ENCODE data around the gene MROH7.

MROH7 gene

DNA sequence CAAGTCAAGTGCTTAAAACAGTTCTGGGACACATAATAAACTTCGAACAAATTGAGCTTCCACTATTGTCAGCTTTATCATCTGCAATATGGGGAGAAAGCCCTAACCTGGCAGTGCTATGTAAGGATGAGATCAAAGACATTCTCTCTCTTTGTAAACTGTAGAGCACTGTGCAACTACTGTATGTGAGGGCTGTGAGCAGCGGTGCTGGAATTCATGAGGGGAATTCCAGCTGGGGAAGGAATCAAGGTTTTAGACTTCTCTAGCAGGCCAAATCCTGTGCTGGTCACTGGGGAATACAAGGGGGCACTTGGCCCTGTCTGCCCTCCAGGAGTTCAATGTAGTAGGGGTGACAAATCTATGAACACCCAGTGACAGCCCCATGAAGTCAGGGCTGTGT lies 27.6 kb upstream of the MROH7 start:
- no peak for TF ChIP-seq TAF1 (IDR thresholded peaks at IDR 0.05; ENCODE audit: borderline replicate concordance, insufficient read depth, low read length)
- no peak for TF ChIP-seq POLR2AphosphoS5 (IDR thresholded peaks at IDR 0.05; ENCODE audit: low read depth, low read length)
- TF ChIP-seq SIN3A (IDR thresholded peaks at IDR 0.05; ENCODE audit: borderline replicate concordance, insufficient read depth, low read length): no peak
- TF ChIP-seq FOXP2 (optimal IDR thresholded peaks at IDR 0.05; ENCODE audit: borderline replicate concordance, extremely low read depth, extremely low read length, insufficient read depth): no peak
- TF ChIP-seq, protein P1, sequence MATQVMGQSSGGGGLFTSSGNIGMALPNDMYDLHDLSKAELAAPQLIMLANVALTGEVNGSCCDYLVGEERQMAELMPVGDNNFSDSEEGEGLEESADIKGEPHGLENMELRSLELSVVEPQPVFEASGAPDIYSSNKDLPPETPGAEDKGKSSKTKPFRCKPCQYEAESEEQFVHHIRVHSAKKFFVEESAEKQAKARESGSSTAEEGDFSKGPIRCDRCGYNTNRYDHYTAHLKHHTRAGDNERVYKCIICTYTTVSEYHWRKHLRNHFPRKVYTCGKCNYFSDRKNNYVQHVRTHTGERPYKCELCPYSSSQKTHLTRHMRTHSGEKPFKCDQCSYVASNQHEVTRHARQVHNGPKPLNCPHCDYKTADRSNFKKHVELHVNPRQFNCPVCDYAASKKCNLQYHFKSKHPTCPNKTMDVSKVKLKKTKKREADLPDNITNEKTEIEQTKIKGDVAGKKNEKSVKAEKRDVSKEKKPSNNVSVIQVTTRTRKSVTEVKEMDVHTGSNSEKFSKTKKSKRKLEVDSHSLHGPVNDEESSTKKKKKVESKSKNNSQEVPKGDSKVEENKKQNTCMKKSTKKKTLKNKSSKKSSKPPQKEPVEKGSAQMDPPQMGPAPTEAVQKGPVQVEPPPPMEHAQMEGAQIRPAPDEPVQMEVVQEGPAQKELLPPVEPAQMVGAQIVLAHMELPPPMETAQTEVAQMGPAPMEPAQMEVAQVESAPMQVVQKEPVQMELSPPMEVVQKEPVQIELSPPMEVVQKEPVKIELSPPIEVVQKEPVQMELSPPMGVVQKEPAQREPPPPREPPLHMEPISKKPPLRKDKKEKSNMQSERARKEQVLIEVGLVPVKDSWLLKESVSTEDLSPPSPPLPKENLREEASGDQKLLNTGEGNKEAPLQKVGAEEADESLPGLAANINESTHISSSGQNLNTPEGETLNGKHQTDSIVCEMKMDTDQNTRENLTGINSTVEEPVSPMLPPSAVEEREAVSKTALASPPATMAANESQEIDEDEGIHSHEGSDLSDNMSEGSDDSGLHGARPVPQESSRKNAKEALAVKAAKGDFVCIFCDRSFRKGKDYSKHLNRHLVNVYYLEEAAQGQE (IDR thresholded peaks at IDR 0.05; ENCODE audit: insufficient read depth in 1 of 2, low read depth in 2 of 2, low read length in 2 of 2): no peak

DNA sequence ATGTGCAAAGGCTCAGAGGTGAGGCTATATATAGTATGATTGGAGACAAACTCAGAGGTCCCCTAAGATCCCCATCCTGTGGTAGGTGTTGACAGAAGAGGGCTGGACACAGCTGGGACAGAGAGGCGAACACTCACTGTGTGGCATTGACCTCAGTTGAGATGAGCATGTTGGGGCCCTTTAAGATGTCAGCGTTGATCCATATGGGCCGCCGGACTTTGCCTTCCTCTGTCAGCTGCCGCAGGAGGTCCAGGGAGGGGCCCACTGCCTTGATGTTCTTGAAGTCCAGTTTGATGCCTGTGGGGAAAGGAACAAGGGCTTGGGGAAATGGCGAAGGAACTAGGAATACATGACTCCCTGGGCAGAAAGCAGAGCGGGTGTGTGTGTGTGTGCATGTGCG lies 27.0 kb upstream of the MROH7 start:
- no peak for TF ChIP-seq POLR2AphosphoS5 (IDR thresholded peaks at IDR 0.05; ENCODE audit: low read depth, low read length)
- TF ChIP-seq, protein P1 (IDR thresholded peaks at IDR 0.05; ENCODE audit: insufficient read depth in 1 of 2, low read depth in 2 of 2, low read length in 2 of 2): no peak
- TF ChIP-seq FOXP2 (optimal IDR thresholded peaks at IDR 0.05; ENCODE audit: borderline replicate concordance, extremely low read depth, extremely low read length, insufficient read depth): no peak
- no peak for TF ChIP-seq TAF1 (IDR thresholded peaks at IDR 0.05; ENCODE audit: borderline replicate concordance, insufficient read depth, low read length)
- no peak for TF ChIP-seq SIN3A (IDR thresholded peaks at IDR 0.05; ENCODE audit: borderline replicate concordance, insufficient read depth, low read length)

DNA sequence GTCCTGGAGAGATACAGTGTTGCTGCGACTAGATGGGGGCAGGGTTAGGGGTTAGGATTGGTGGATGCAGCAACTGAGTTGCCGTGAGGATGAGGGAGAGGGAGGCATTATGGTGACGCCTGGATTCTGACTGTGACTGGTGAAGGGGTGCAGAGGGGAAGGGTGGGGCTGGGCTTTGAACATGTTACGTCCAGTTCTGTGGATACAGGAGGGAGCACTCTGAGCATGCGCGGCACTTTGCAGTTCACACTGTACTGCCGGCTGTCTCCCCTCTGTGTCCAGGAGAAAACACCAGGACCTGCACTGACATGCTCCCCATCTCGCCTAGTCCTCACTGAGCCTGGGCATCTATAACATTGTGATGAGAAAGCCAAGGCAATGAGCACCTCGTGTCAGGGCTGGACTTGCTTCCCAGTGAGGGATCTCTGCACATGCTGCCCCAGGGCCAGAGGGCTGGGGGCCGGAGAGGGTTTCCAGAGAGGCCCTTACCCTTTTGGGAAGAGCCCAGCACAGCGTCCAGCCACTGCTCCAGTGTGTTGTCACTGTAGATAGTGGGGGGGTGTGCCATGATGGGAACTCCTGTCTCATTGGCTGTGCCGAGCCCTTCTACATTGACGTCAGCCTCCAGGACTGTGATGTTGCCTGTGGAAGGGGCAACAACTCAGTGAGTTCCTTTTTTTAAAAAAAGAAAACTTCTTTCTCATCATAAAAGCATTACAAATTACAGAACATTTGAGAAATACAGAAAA lies 25.9 kb upstream of the MROH7 start:
- TF ChIP-seq POLR2AphosphoS5 (IDR thresholded peaks at IDR 0.05; ENCODE audit: low read depth, low read length): no peak
- no peak for TF ChIP-seq FOXP2 (optimal IDR thresholded peaks at IDR 0.05; ENCODE audit: borderline replicate concordance, extremely low read depth, extremely low read length, insufficient read depth)
- no peak for TF ChIP-seq TAF1 (IDR thresholded peaks at IDR 0.05; ENCODE audit: borderline replicate concordance, insufficient read depth, low read length)
- TF ChIP-seq, protein P1 (IDR thresholded peaks at IDR 0.05; ENCODE audit: insufficient read depth in 1 of 2, low read depth in 2 of 2, low read length in 2 of 2): no peak
- no peak for TF ChIP-seq SIN3A (IDR thresholded peaks at IDR 0.05; ENCODE audit: borderline replicate concordance, insufficient read depth, low read length)

DNA sequence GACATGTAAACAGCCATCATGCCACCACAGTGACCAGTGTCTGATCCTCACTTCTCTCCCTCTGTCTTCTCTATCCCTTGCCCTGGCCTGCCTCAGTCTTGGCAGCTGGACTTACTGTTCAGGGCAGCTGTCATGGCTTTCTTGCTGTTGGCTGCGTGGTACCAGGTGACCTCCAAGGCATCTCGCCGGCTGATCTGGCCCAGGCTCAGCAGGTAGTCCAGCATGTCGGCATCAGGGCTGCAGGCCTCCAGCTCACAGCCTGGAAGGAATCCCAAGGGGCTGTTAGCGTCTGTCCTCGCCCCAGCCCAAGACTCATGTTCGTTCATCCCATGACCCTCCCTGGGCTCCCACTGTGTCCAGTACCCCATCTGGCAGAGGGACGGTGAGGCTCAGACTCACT lies 21.8 kb upstream of the MROH7 start:
- TF ChIP-seq POLR2AphosphoS5 (IDR thresholded peaks at IDR 0.05; ENCODE audit: low read depth, low read length): no peak
- no peak for TF ChIP-seq SIN3A (IDR thresholded peaks at IDR 0.05; ENCODE audit: borderline replicate concordance, insufficient read depth, low read length)
- no peak for TF ChIP-seq TAF1 (IDR thresholded peaks at IDR 0.05; ENCODE audit: borderline replicate concordance, insufficient read depth, low read length)

DNA sequence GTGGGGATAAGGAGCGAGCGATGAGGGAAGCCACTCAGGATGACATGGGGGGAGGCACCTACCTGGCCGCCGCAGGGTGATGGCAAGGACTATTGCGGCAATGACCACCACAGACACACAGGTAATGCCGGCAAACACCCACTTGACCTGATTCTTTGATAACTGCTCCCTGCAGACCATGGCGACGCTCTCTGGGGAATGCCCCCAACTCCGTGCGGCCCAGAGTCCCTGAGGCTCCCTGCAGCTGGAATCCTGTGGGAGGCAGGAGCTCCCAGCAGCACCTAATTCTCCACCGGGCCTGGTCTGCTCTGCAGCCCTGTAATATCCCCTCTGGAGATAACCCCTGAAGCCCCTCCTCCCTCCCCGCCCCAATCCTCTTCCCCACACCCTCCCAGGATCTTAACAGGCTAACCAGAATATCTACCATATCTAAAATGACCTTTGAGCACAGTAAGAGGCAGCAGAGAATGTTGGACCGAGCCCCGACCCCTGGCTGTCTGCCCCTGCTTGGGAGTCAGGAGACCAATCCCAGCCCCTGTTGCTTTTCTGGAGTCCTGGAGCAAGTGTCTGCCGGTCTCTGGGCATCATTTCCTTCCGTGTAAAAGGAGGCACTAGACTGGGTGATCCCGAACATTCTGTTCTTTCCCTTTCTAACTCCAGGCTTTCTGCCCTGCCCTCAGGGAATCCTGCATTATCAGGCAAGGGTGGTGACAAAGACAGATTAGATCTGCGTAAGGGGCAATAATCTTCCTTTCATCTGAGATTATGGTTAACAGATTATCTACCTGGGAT lies 18.2 kb upstream of the MROH7 start, which contains the start of gene FAM151A:
FAM151A (minus strand) TSS at position 310 of the 792 bp plus-strand sequence; CDS start at position 180, 130 bp downstream.
- no peak for TF ChIP-seq FOXP2 (optimal IDR thresholded peaks at IDR 0.05; ENCODE audit: borderline replicate concordance, extremely low read depth, extremely low read length, insufficient read depth)
- TF ChIP-seq, protein P1 (IDR thresholded peaks at IDR 0.05; ENCODE audit: insufficient read depth in 1 of 2, low read depth in 2 of 2, low read length in 2 of 2): no peak
- TF ChIP-seq POLR2AphosphoS5 (IDR thresholded peaks at IDR 0.05; ENCODE audit: low read depth, low read length): no peak
- TF ChIP-seq SIN3A (IDR thresholded peaks at IDR 0.05; ENCODE audit: borderline replicate concordance, insufficient read depth, low read length): no peak
- no peak for TF ChIP-seq TAF1 (IDR thresholded peaks at IDR 0.05; ENCODE audit: borderline replicate concordance, insufficient read depth, low read length)

All from PFSK-1 (cell line).